GM18507 (cell line): ENCODE results near the gene KRTAP5-7.
A peak's percentile ranks its signal among the peaks of the same experiment; 100 is the strongest.
"Not testable (repeated sequence)": the region's sequence is repeated elsewhere in the genome, so short reads cannot be mapped to it uniquely, and the experiment has no call there.

Source experiments
- DNase-seq: peaks from one replicate; pipeline ENCODE4 v3.0.0; 2011; ENCODE audit warnings: low read depth; ENCODE audit not compliant: insufficient read length; ENCODE audit errors: extremely low spot score
- FAIRE-seq: peaks from 2 replicates; lab custom pipeline; 2011; peaks lifted over from hg19 to GRCh38; lab: Jason Lieb, UNC

Gene KRTAP5-7

GRCh38 chr11:71527576-71528210 is 626 bp downstream of the KRTAP5-7 start:
- no peak for FAIRE-seq
- DNase-seq, result no peak

GRCh38 chr11:71530602-71531001 is 3.5 kb downstream of the KRTAP5-7 start:
- DNase-seq, result no peak
- no peak for FAIRE-seq

GRCh38 chr11:71532036-71532610 is 5.1 kb downstream of the KRTAP5-7 start:
- DNase-seq (no peak), FAIRE-seq (no peak)

GRCh38 chr11:71534711-71535608 is 7.9 kb downstream of the KRTAP5-7 start:
- not testable (repeated sequence) for FAIRE-seq, DNase-seq

GRCh38 chr11:71535825-71536224 is 8.8 kb downstream of the KRTAP5-7 start:
- FAIRE-seq (no peak), DNase-seq (no peak)

- DNase-seq (no peak), FAIRE-seq (no peak)
Observed at GRCh38 chr11:71537537-71537936, 10.5 kb downstream of the KRTAP5-7 start.

GRCh38 chr11:71537977-71538665 is 11.1 kb downstream of the KRTAP5-7 start, which contains the start of gene KRTAP5-8:
TSS of gene KRTAP5-8 (plus strand) at chr11:71538025. CDS start at chr11:71538056, 31 bp downstream.
- not testable (repeated sequence) for FAIRE-seq, DNase-seq

GRCh38 chr11:71538666-71538990 is 11.6 kb downstream of the KRTAP5-7 start:
- no peak for FAIRE-seq
- DNase-seq, result no peak

- no peak for FAIRE-seq
- no peak for DNase-seq
Observed at GRCh38 chr11:71539017-71539416, 11.9 kb downstream of the KRTAP5-7 start.

- peak; percentile 29 for FAIRE-seq
- peak; percentile 25 for DNase-seq
Observed at GRCh38 chr11:71539971-71540370, 12.9 kb downstream of the KRTAP5-7 start.

GRCh38 chr11:71540521-71541304 is 13.6 kb downstream of the KRTAP5-7 start:
- peak; percentile 38 for FAIRE-seq
- not testable (repeated sequence) for DNase-seq

- no peak for FAIRE-seq
- DNase-seq, result no peak
Observed at GRCh38 chr11:71542382-71542781, 15.3 kb downstream of the KRTAP5-7 start.

- FAIRE-seq (no peak), DNase-seq (no peak)
Observed at GRCh38 chr11:71542879-71543777, 16.1 kb downstream of the KRTAP5-7 start.

- DNase-seq (no peak), FAIRE-seq (no peak)
Observed at GRCh38 chr11:71543866-71544265, 16.8 kb downstream of the KRTAP5-7 start.

GRCh38 chr11:71544525-71545214 is 17.6 kb downstream of the KRTAP5-7 start:
- no peak for FAIRE-seq
- no peak for DNase-seq

GRCh38 chr11:71545405-71545966 is 18.4 kb downstream of the KRTAP5-7 start:
- DNase-seq, result no peak
- no peak for FAIRE-seq

- DNase-seq, result no peak
- no peak for FAIRE-seq
Observed at GRCh38 chr11:71548120-71548519, 21.1 kb downstream of the KRTAP5-7 start, which contains the start of gene KRTAP5-9. TSS of gene KRTAP5-9 (plus strand) at chr11:71548420. CDS start at chr11:71548658, 238 bp downstream.
